GM21717 (cell line): ENCODE results near the gene TSHZ2.

Experiments used
- ATAC-seq: cut with Tn5 transposase; IDR thresholded peaks from one replicate; pipeline ENCODE4 v1.9.1; 2021; ENCODE audit warnings: mild to moderate bottlenecking, moderate library complexity; ENCODE audit not compliant: unreplicated experiment

TSHZ2 gene

GRCh38 chr20:53190225-53190624, 218.1 kb downstream of the TSHZ2 start:
- ATAC-seq = no peak

- ATAC-seq = no peak
Measured at GRCh38 chr20:53191957-53192356, 219.8 kb downstream of the TSHZ2 start.

- ATAC-seq = no peak
Measured at GRCh38 chr20:53194306-53195290, 222.4 kb downstream of the TSHZ2 start.

GRCh38 chr20:53195876-53196610, 223.9 kb downstream of the TSHZ2 start:
- no peak for ATAC-seq

- ATAC-seq = no peak
Measured at GRCh38 chr20:53201588-53201987, 229.4 kb downstream of the TSHZ2 start.

GRCh38 chr20:53202777-53203176, 230.6 kb downstream of the TSHZ2 start:
- ATAC-seq = no peak

GRCh38 chr20:53205046-53205445, 232.9 kb downstream of the TSHZ2 start:
- no peak for ATAC-seq

- ATAC-seq = no peak
Measured at GRCh38 chr20:53208110-53208832, 236.1 kb downstream of the TSHZ2 start.

GRCh38 chr20:53210041-53210440, 237.9 kb downstream of the TSHZ2 start:
- ATAC-seq = no peak

GRCh38 chr20:53210931-53211330, 238.8 kb downstream of the TSHZ2 start:
- no peak for ATAC-seq

GRCh38 chr20:53212018-53212417, 239.9 kb downstream of the TSHZ2 start:
- no peak for ATAC-seq

- no peak for ATAC-seq
Measured at GRCh38 chr20:53214392-53214791, 242.2 kb downstream of the TSHZ2 start.

- no peak for ATAC-seq
Measured at GRCh38 chr20:53215166-53215565, 243.0 kb downstream of the TSHZ2 start.

GRCh38 chr20:53216478-53216855, 244.3 kb downstream of the TSHZ2 start:
- ATAC-seq = no peak

GRCh38 chr20:53216856-53217576, 244.9 kb downstream of the TSHZ2 start:
- peak; percentile 67 for ATAC-seq

GRCh38 chr20:53220482-53221307, 248.5 kb downstream of the TSHZ2 start:
- no peak for ATAC-seq

GRCh38 chr20:53221731-53222130, 249.6 kb downstream of the TSHZ2 start:
- ATAC-seq = no peak

- no peak for ATAC-seq
Measured at GRCh38 chr20:53222416-53222815, 250.3 kb downstream of the TSHZ2 start.

GRCh38 chr20:53222932-53223331, 250.8 kb downstream of the TSHZ2 start:
- ATAC-seq = no peak
